ELF-1 (cell line): ENCODE data around the gene SBK2.
A peak's percentile ranks its signal among the peaks of the same experiment; 100 is the strongest.
"Not testable (repeated sequence)": the region's sequence is repeated elsewhere in the genome, so short reads cannot be mapped to it uniquely, and the experiment has no call there.

ENCODE experiments used
- DNase-seq: peaks from one replicate; pipeline ENCODE4 v3.0.0-alpha.2; 2016; ENCODE audit warnings: low read depth, low spot score

SBK2 gene

GRCh38 chr19:55536951-55537740 is at the start of gene SBK2:
TSS of gene SBK2 (minus strand) at chr19:55537133. CDS start at chr19:55536294, 839 bp downstream.
- DNase-seq: peak; percentile 87

- peak; percentile 43 for DNase-seq
Measured at GRCh38 chr19:55585658-55586339, 48.9 kb upstream of the SBK2 start.

- no peak for DNase-seq
Measured at GRCh38 chr19:55584871-55585270, 47.9 kb upstream of the SBK2 start.

- not testable (repeated sequence) for DNase-seq
Measured at GRCh38 chr19:55583897-55584296, 47.0 kb upstream of the SBK2 start.

- not testable (repeated sequence) for DNase-seq
Measured at GRCh38 chr19:55582284-55582683, 45.4 kb upstream of the SBK2 start.

GRCh38 chr19:55581823-55582223 is 44.9 kb upstream of the SBK2 start:
- no peak for DNase-seq

GRCh38 chr19:55581145-55581822 is 44.4 kb upstream of the SBK2 start:
- peak; percentile 76 for DNase-seq

GRCh38 chr19:55580628-55581144 is 43.8 kb upstream of the SBK2 start, which contains the start of gene ZNF579:
TSS of gene ZNF579 (minus strand) at chr19:55580848. CDS start at chr19:55579639, 1,209 bp downstream.
- peak; percentile 85 for DNase-seq

- peak; percentile 21 for DNase-seq
Measured at GRCh38 chr19:55579766-55580621, 43.1 kb upstream of the SBK2 start.

GRCh38 chr19:55578761-55579747 is 42.1 kb upstream of the SBK2 start:
- DNase-seq: no peak

GRCh38 chr19:55578031-55578760 is 41.3 kb upstream of the SBK2 start:
- no peak for DNase-seq

- DNase-seq: no peak
Measured at GRCh38 chr19:55576746-55577145, 39.8 kb upstream of the SBK2 start.

GRCh38 chr19:55573929-55574328 is 37.0 kb upstream of the SBK2 start:
- not testable (repeated sequence) for DNase-seq

- DNase-seq: not testable (repeated sequence)
Measured at GRCh38 chr19:55569477-55569876, 32.5 kb upstream of the SBK2 start.

- DNase-seq: no peak
Measured at GRCh38 chr19:55567708-55568328, 30.9 kb upstream of the SBK2 start.

- no peak for DNase-seq
Measured at GRCh38 chr19:55566823-55567222, 29.9 kb upstream of the SBK2 start.

- DNase-seq: peak; percentile 31
Measured at GRCh38 chr19:55563261-55563690, 26.3 kb upstream of the SBK2 start.

GRCh38 chr19:55559684-55560083 is 22.8 kb upstream of the SBK2 start:
- DNase-seq: no peak

GRCh38 chr19:55554741-55555152 is 17.8 kb upstream of the SBK2 start:
- DNase-seq: no peak
